ENCODE data around the gene SLC34A3.
"Not testable (repeated sequence)": the region's sequence is repeated elsewhere in the genome, so short reads cannot be mapped to it uniquely, and the experiment has no call there.

Gene SLC34A3

DNA sequence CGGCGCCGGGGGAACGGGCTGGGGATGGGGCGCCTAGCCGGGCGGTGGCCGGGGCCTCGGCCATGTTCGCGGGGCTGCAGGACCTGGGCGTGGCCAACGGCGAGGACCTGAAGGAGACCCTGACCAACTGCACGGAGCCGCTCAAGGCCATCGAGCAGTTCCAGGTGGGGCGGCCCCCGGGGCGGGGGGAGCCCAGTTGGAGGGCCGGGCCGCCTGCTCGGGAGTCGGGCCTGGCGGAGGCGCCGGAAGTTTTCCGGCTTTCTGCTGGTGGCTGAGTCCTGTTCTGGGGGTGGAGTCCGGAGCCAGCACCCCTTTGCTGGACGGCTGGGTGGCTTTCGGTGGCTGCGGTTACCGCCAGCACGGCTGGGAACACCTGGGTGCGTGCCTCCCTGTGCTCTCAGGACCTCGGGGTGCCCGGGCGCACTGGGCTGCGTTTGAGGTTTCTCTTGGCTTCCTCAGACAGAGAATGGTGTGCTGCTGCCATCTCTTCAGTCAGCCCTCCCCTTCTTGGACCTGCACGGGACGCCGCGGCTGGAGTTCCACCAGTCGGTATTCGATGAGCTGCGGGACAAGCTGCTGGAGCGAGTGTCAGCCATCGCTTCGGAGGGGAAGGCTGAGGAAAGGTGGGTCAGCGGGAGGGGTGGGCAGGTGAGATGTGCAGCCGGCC lies 24.9 kb downstream of the SLC34A3 start:
- DNase-seq (ENCODE audit: low read depth): no peak

GRCh38 chr9:137256362-137256761 lies 25.7 kb downstream of the SLC34A3 start:
- DNase-seq (ENCODE audit: low read depth): no peak

- no peak for DNase-seq (ENCODE audit: low read depth)
These were observed 26.2 kb downstream of the SLC34A3 start for GRCh38 chr9:137256856-137257255.

GRCh38 chr9:137262173-137262908 lies 31.6 kb downstream of the SLC34A3 start:
- not testable (repeated sequence) for DNase-seq (ENCODE audit: low read depth)

- no peak for DNase-seq (ENCODE audit: low read depth)
These were observed 32.2 kb downstream of the SLC34A3 start for GRCh38 chr9:137262909-137263285.

GRCh38 chr9:137263506-137263905 lies 32.8 kb downstream of the SLC34A3 start:
- DNase-seq (ENCODE audit: low read depth): no peak

GRCh38 chr9:137264067-137264466 lies 33.4 kb downstream of the SLC34A3 start:
- no peak for DNase-seq (ENCODE audit: low read depth)

GRCh38 chr9:137265496-137266161 lies 34.9 kb downstream of the SLC34A3 start:
- no peak for DNase-seq (ENCODE audit: low read depth)

DNA sequence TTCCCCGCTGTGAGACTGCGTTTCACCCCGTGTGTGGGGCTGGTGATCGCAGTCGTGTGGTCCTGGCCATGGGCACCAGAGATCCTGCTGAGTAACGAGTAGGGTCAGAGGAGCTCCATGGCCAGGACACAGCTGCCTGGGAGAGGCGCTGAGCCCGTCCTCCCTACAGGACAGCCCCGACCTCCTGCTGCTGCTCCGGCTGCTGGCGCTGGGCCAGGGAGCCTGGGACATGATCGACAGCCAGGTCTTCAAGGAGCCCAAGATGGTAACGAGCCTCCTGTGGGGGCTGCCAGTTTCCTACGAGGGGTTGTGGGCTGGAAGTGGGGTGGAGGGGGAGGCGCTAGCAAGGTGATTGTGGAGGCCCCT lies 35.4 kb downstream of the SLC34A3 start:
- DNase-seq (ENCODE audit: low read depth): no peak

DNA sequence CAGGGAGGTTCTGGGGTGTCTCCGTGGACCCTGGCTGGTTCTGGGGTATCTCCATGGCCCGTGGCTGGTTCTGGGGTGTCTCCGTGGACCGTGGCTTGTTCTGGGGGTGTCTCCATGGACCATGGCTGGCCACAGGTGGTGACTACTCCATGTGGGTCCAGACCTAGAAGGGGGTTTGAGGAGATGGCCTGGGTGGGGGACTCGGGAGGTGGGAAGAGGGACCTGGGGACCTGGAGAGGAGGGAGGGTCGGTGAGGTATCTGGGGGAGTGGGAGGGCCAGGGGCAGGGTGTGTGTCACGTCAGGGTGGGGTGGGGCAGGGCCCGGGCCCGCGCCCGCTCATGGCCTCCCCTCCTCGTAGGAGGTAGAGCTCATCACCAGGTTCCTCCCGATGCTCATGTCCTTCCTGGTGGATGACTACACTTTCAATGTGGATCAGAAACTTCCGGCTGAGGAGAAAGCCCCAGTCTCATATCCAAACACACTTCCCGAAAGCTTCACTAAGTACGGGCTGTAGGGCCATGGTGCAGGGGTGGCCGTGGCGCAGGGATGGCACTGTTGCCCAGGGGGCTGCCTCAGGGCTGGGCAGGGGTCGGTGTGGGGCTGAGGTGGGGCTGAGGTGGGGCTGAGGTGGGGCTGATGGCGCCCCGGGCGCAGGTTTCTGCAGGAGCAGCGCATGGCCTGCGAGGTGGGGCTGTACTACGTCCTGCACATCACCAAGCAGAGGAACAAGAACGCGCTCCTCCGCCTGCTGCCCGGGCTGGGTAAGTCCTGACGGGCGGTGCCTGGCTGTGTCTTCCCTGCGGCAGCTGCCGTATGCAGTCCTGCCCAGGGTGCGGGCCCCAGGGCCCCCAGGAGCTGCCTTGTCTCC lies 36.1 kb downstream of the SLC34A3 start:
- no peak for DNase-seq (ENCODE audit: low read depth)

DNA sequence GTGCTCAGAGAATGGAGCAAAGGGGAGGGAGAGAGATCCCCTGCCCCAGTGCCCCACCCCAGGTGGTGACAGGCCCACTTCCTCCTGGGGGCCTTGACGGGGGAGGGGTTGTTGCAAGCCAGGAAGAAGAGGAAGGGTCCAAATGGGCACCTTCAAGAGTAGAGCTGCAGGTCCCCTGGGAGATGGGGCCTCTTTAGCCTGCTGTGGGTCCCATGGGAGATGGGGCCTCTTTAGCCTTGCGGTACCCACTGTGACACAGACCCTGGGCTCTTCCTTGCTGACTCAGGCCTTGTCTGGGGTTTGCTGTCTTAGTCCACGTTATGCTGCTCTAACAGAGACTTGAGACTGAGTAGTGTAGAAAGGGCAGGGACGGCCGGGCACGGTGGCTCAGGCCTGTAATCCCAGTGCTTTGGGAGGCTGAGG lies 37.2 kb downstream of the SLC34A3 start:
- DNase-seq (ENCODE audit: low read depth): no peak

DNA sequence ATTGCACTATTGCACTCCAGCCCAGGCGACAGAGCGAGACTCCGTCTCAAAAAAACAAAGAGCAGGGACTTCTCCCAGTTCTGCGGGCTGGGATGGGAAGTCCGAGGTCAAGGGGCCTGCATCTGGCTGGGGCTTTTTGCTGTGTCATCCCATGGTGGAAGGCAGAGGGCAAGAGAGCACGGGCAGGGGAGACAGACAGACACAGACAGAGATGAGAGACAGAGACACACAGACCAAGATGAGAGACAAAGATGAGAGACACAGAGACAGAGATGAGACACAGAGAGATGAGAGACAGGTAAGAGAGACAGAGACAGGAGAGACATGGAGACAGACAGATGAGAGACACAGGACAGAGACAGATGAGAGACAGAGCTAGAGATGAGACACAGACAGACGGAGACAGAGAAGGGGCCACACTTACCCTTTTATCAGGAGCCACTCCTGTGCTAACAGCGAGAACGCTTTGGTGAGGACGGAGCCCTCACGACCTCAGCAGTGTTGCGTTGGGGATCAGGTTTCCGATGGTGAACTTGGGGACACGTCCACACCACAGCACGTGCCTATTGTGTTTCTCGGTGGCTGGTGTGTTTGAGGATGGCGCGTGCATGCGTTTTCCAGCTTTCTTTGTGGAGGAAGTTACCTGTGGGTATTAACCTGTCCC lies 38.0 kb downstream of the SLC34A3 start:
- no peak for DNase-seq (ENCODE audit: low read depth)

DNA sequence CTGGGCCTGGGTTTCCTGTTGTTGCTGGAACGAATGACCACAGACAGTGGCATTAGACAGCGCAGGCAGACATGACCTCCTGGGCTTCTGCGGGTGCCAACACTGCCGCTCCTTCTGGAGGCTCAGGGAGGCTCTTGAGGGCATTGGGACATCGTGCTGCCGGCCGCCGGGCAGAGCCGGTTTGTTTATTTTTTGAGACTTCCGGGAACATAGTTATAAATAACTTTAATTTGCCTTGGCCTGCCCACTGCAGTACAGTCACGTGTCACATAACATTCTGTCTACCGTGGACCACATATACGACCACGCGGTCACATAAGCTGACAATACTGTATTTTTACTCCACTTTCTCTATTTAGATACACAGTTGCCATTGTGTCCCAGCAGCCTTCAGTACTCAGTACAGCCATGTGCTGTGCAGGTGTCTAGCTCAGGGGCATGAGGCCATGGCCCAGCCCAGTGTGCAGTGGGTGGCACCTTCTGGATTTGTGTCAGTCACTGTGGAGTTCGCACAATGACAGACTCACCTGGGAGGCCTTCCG lies 38.6 kb downstream of the SLC34A3 start:
- no peak for DNase-seq (ENCODE audit: low read depth)

GRCh38 chr9:137270929-137271695 lies 40.4 kb downstream of the SLC34A3 start:
- DNase-seq (ENCODE audit: low read depth): no peak

GRCh38 chr9:137271696-137272076 lies 41.0 kb downstream of the SLC34A3 start:
- no peak for DNase-seq (ENCODE audit: low read depth)

- no peak for DNase-seq (ENCODE audit: low read depth)
These were observed 41.8 kb downstream of the SLC34A3 start for GRCh38 chr9:137272241-137273094.

GRCh38 chr9:137273095-137273490 lies 42.4 kb downstream of the SLC34A3 start:
- no peak for DNase-seq (ENCODE audit: low read depth)

DNA sequence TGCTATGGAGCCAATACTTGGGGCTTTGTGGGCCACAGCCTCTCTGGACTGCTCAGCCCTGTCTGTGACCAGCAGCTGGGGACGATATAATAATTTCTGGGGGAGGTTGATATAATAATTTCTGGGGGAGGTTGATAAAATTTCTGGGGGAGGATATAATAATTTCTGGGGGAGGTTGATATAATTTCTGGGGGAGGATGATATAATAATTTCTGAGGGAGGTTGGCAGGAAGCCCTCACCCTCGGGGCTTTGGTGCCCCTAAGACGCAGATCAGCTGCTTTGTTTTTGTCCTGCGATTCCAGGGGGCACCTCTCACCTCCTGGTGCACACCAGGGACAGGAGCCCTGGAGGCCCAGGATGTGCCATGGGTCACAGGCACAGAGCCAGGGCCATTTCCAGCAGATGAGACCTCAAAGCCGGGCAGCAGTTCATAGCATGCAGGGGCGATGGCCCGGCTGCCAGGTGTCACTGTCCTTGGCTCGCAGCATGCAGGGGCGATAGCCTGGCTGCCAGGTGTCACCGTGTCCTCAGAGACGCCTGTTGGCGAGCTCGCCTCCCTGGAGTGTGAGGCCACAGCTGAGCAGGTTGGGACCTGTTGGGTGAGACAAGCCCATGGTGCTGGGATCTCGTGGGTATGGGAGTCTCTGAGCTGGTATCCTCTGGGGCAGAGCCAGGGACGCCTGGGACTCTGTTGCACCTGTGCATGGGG lies 43.1 kb downstream of the SLC34A3 start:
- no peak for DNase-seq (ENCODE audit: low read depth)

DNA sequence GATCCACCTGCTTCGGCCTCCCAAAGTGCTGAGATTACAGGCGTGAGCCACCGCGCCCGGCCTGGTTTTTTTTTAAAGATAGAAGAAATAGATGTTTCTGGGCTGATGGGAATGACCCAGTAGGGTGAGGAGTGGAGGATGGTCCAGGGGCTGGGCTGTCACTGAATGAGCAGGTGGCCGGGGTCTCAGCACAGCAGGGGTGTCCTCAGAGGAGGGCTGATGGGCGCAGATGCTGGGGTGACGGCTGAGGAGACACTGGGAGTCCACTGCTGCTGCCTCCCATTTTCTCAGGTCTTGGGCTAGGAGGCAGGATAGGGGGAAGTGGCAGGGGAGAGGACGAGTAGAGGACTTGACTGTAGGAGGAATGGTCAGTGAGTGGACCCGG lies 44.5 kb downstream of the SLC34A3 start:
- no peak for DNase-seq (ENCODE audit: low read depth)
